CD8-positive, alpha-beta memory T cell (primary cell): ENCODE results near the gene USH1C. TPM values are rescaled to one million over a fixed set of nuclear protein-coding genes. Genes with fewer than 3 reads are reported as not detected.

Experiments
- CTCF ChIA-PET: fragments of 350-600 bp; sonication (Branson Sonifier 250); formaldehyde crosslinking; loops from one replicate; lab custom pipeline; 2021; ENCODE audit warnings: antibody characterized with exemption; lab: Charles Lee
- POLR2A ChIA-PET: fragments of 350-600 bp; sonication (Branson Sonifier 250); formaldehyde crosslinking; loops from one replicate; lab custom pipeline; 2021; ENCODE audit warnings: antibody characterized with exemption; lab: Charles Lee
- DNase-seq, 5 donors: peaks; one replicate each; pipeline versions ENCODE4 v3.0.0 to v3.0.0-alpha.2; 2020 to 2022; ENCODE audit warnings: mixed read lengths in 1 of 5
- H3K27ac ChIP-seq: one replicate; pipeline ENCODE4 v1.7.0; 2013; ENCODE audit warnings: low read depth, mild to moderate bottlenecking, low read length, moderate library complexity
- H3K27me3 ChIP-seq: 2 replicates; pipeline ENCODE4 v1.7.0; 2013; ENCODE audit warnings: low read length, mild to moderate bottlenecking; ENCODE audit not compliant: insufficient read depth, poor library complexity, severe bottlenecking
- H3K36me3 ChIP-seq: 2 replicates; pipeline ENCODE4 v1.7.0; 2013; ENCODE audit warnings: mild to moderate bottlenecking, low read length, moderate library complexity; ENCODE audit not compliant: insufficient read depth
- H3K4me1 ChIP-seq: 2 replicates; pipeline ENCODE4 v1.7.0; 2013; ENCODE audit warnings: mild to moderate bottlenecking, low read length, moderate library complexity; ENCODE audit not compliant: insufficient read depth
- H3K4me3 ChIP-seq: 2 replicates; pipeline ENCODE4 v1.7.0; 2013; ENCODE audit warnings: mild to moderate bottlenecking, low read length
- H3K9me3 ChIP-seq: 2 replicates; pipeline ENCODE4 v1.7.0; 2013; ENCODE audit warnings: mild to moderate bottlenecking, low read length
- H3K27ac Mint-ChIP-seq, 8 donors: one replicate each; pipeline ENCODE4 v1.8.0; 2020 to 2021; ENCODE audit warnings: mixed read lengths in 8 of 8, mild to moderate bottlenecking in 6 of 8, inconsistent platforms in 3 of 8, moderate library complexity in 3 of 8
- H3K27me3 Mint-ChIP-seq, 2 donors: one replicate each; pipeline ENCODE4 v1.8.0; 2020 to 2021; ENCODE audit warnings: mixed read lengths in 2 of 2, mild to moderate bottlenecking in 1 of 2, moderate library complexity in 1 of 2
- H3K36me3 Mint-ChIP-seq, 3 donors: one replicate each; pipeline ENCODE4 v1.8.0; 2020 to 2021; ENCODE audit warnings: mixed read lengths in 3 of 3, inconsistent platforms in 1 of 3, mild to moderate bottlenecking in 1 of 3
- H3K4me1 Mint-ChIP-seq, 3 donors: one replicate each; pipeline ENCODE4 v1.8.0; 2020 to 2021; ENCODE audit warnings: mixed read lengths in 3 of 3, inconsistent platforms in 1 of 3, mild to moderate bottlenecking in 1 of 3
- H3K4me3 Mint-ChIP-seq, 7 donors: one replicate each; pipeline ENCODE4 v1.8.0; 2020 to 2021; ENCODE audit warnings: mixed read lengths in 7 of 7, mild to moderate bottlenecking in 6 of 7, moderate library complexity in 4 of 7, inconsistent platforms in 2 of 7
- H3K9me3 Mint-ChIP-seq, 5 donors: one replicate each; pipeline ENCODE4 v1.8.0; 2020 to 2022; ENCODE audit warnings: mixed read lengths in 5 of 5, mild to moderate bottlenecking in 3 of 5, moderate library complexity in 2 of 5, inconsistent platforms in 1 of 5
- polyA plus RNA-seq: library from polyadenylated mRNA; unstranded; fragments of 300-500 nt; fragmentation: Illumina TruSeq; gene quantifications from one replicate; pipeline ENCODE4 v1.2.3, GENCODE V29; 2021
- total RNA-seq, 2 experiments: library from RNA; stranded (reverse); gene quantifications; one replicate each; pipeline ENCODE4 v1.2.3, GENCODE V29; 2021

Gene USH1C
- total and polyA plus RNA-seq, 3 experiments from 2014 or later: not detected

- no peak overlapping the region for H3K4me3 Mint-ChIP-seq
- Histone ChIP-seq H3K4me3 (no peak overlapping the region), H3K4me1 (no peaks in the 10 kb centered on the region), H3K27me3 (no peaks in the 10 kb centered on the region), H3K9me3 (no peaks in the 10 kb centered on the region), H3K36me3 (no peaks in the 10 kb centered on the region), H3K27ac (no peak overlapping the region)
- H3K27ac Mint-ChIP-seq: no peak overlapping the region
- H3K4me1 Mint-ChIP-seq: no peaks in the 10 kb centered on the region
- POLR2A ChIA-PET: no interaction called here
- H3K27me3 Mint-ChIP-seq: peaks cover 8 to 36% of the 10 kb centered on the region in 2 donors
- peaks cover 0 to 1% (median 0%) of the 10 kb centered on the region in 3 donors for H3K36me3 Mint-ChIP-seq
- CTCF ChIA-PET: interaction anchor here (1.2 kb wide), 1 partner anchor 15 kb away, joined by 3 read pairs; no protein-coding TSS in a partner anchor
- no peak for DNase-seq
- H3K9me3 Mint-ChIP-seq: peaks cover 0 to 6% (median 1%) of the 10 kb centered on the region in 5 donors
Observed at GRCh38 chr11:17488563-17488962, 55.7 kb downstream of the USH1C start.

- no peaks in the 10 kb centered on the region for H3K9me3 ChIP-seq
- H3K4me1 ChIP-seq: no peaks in the 10 kb centered on the region
- H3K36me3 ChIP-seq: no peaks in the 10 kb centered on the region
- no peak overlapping the region for H3K27ac Mint-ChIP-seq
- peaks cover 8 to 38% of the 10 kb centered on the region in 2 donors for H3K27me3 Mint-ChIP-seq
- no peaks in the 10 kb centered on the region for H3K4me1 Mint-ChIP-seq
- no peak overlapping the region for H3K4me3 ChIP-seq
- H3K27me3 ChIP-seq: no peaks in the 10 kb centered on the region
- DNase-seq: no peak
- peaks cover 0 to 7% (median 2%) of the 10 kb centered on the region in 5 donors for H3K9me3 Mint-ChIP-seq
- ChIA-PET POLR2A (no interaction called here), CTCF (no interaction called here)
- H3K27ac ChIP-seq: no peak overlapping the region
- H3K36me3 Mint-ChIP-seq: peaks cover 0 to 1% (median 0%) of the 10 kb centered on the region in 3 donors
- no peak overlapping the region for H3K4me3 Mint-ChIP-seq
Observed at GRCh38 chr11:17486646-17487045, 57.6 kb downstream of the USH1C start.

- Histone ChIP-seq H3K27me3 (no peaks in the 10 kb centered on the region), H3K4me3 (no peak overlapping the region), H3K4me1 (no peaks in the 10 kb centered on the region), H3K9me3 (no peaks in the 10 kb centered on the region), H3K27ac (no peak overlapping the region), H3K36me3 (no peaks in the 10 kb centered on the region)
- no peak overlapping the region for H3K27ac Mint-ChIP-seq
- H3K9me3 Mint-ChIP-seq: peaks cover 0 to 7% (median 2%) of the 10 kb centered on the region in 5 donors
- H3K4me1 Mint-ChIP-seq: no peaks in the 10 kb centered on the region
- DNase-seq: no peak
- ChIA-PET POLR2A (no interaction called here), CTCF (no interaction called here)
- no peak overlapping the region for H3K4me3 Mint-ChIP-seq
- peaks cover 14 to 30% of the 10 kb centered on the region in 2 donors for H3K27me3 Mint-ChIP-seq
- peaks cover 0 to 1% (median 0%) of the 10 kb centered on the region in 3 donors for H3K36me3 Mint-ChIP-seq
Observed at GRCh38 chr11:17483505-17483904, 60.7 kb downstream of the USH1C start.

DNA sequence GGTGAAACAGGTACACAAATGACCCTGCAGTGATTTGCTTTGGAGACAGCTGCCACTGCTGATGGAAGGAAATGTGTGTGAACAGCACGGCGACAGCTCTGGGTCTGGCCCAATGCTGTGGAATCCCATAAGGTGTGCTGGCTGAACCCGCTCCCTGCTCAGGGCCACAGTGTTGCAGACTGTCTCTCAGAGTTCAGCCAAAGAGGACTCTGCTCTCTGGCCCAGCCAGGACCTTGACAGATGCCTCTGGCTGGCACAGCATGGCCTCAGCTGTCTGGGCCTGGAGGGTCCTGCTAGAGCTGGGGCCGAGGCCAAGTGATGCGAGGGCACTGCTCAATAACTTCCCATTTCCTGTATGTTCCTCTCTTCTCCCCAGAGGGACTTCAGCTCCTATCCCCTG lies 62.3 kb downstream of the USH1C start:
- no peak overlapping the region for H3K4me3 Mint-ChIP-seq
- Histone ChIP-seq H3K27me3 (no peaks in the 10 kb centered on the region), H3K4me3 (no peak overlapping the region), H3K27ac (no peak overlapping the region), H3K4me1 (no peaks in the 10 kb centered on the region), H3K36me3 (no peaks in the 10 kb centered on the region), H3K9me3 (no peaks in the 10 kb centered on the region)
- peaks cover 0 to 7% (median 2%) of the 10 kb centered on the region in 5 donors for H3K9me3 Mint-ChIP-seq
- no peak overlapping the region for H3K27ac Mint-ChIP-seq
- peaks cover 12 to 41% of the 10 kb centered on the region in 2 donors for H3K27me3 Mint-ChIP-seq
- peaks cover 0 to 3% (median 0%) of the 10 kb centered on the region in 3 donors for H3K4me1 Mint-ChIP-seq
- no peaks in the 10 kb centered on the region for H3K36me3 Mint-ChIP-seq
- DNase-seq: no peak
- ChIA-PET CTCF (no interaction called here), POLR2A (no interaction called here)

DNA sequence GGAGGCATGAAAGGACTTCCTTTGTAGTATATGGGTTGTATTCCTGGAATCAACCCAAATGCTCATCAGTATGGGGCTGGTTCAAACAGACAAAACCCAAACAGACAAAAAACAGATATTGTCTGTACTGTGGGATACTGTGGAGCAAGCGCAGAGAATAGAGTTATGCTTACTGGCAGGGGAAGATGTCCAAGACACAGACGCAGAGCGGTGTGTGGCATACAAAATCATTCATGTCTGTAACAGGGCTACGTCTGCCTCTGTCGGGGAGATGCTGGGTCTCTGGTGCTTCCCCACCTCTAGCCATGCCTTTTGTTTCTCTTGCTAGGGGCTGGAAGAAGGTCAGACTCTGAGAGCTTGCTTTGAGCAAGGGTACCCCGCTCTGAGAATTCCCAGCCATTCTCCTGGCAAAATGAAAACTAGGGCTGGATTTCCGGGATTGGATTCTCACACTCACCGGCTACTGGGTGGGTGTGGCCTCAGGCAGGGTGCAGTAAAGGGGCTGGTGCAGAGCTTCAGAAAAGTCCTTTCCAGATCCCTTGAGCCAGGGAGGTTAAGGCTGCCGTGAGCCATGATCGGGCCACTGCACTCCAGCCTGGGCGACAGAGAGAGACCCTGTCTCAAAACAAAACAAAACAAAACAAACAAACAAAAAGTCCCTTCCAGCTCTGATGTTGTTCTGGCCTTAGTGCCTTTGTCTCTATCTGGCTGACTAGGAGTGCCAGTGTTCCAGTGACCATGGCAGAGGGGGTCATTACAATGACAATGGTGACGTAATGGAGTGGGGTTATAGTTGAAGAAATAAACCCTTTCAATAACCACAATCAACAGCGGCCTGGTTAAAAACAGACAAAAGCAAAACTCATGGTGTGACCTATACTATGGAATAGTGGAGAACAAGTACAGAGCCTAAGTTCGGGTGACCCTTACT lies 64.7 kb downstream of the USH1C start:
- POLR2A ChIA-PET: no interaction called here
- no peaks in the 10 kb centered on the region for H3K4me1 ChIP-seq

GRCh38 chr11:17478070-17478469 lies 66.1 kb downstream of the USH1C start:
- Mint-ChIP-seq H3K4me3 (no peak overlapping the region), H3K9me3 (no peaks in the 10 kb centered on the region), H3K27ac (no peak overlapping the region), H3K27me3 (peaks cover 19 to 65% of the 10 kb centered on the region in 2 donors), H3K36me3 (no peaks in the 10 kb centered on the region), H3K4me1 (peaks cover 0 to 8% (median 2%) of the 10 kb centered on the region in 3 donors)
- DNase-seq: no peak
- no peaks in the 10 kb centered on the region for H3K36me3 ChIP-seq
- H3K4me3 ChIP-seq: no peak overlapping the region
- no peaks in the 10 kb centered on the region for H3K9me3 ChIP-seq
- peaks cover 8% of the 10 kb centered on the region for H3K27me3 ChIP-seq
- POLR2A ChIA-PET: no interaction called here
- H3K27ac ChIP-seq: no peak overlapping the region
- H3K4me1 ChIP-seq: no peaks in the 10 kb centered on the region
- CTCF ChIA-PET: no interaction called here

More for the DNA sequence above, 64.7 kb downstream of the USH1C start:
- Histone ChIP-seq H3K9me3 (no peaks in the 10 kb centered on the region), H3K36me3 (no peaks in the 10 kb centered on the region), H3K27ac (no peak overlapping the region), H3K27me3 (peaks cover 3% of the 10 kb centered on the region), H3K4me3 (no peak overlapping the region)
- Mint-ChIP-seq H3K27ac (peak overlapping the region in 1 of 8 donors; percentile 37), H3K4me3 (no peak overlapping the region), H3K9me3 (peaks cover 0 to 7% (median 2%) of the 10 kb centered on the region in 5 donors), H3K36me3 (no peaks in the 10 kb centered on the region), H3K27me3 (peaks cover 13 to 55% of the 10 kb centered on the region in 2 donors), H3K4me1 (peaks cover 0 to 8% (median 2%) of the 10 kb centered on the region in 3 donors)
- no peak for DNase-seq
- CTCF ChIA-PET: no interaction called here

DNA sequence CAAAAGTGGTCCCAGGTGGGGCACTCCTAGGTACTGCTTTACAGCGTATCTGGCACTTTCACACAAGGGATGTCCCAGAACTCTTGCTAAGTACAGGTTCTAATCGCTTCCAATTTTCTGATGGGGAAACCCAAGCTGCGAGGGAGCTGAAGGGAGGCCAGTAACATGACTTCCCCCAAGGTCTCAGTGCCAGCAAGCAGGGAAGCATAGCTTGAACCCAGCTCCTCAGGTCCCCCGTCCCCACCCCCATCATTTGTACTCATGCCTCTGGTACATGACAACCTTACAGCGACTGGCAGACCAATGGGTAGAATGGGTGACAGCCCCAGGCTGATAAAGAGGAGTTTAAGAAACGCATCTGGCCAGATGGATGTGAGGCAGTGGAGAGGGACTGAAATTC lies 66.9 kb downstream of the USH1C start:
- no peak for DNase-seq
- no peak overlapping the region for H3K4me3 ChIP-seq
- Mint-ChIP-seq H3K27me3 (peaks cover 19 to 71% of the 10 kb centered on the region in 2 donors), H3K4me1 (peaks cover 0 to 8% (median 2%) of the 10 kb centered on the region in 3 donors), H3K27ac (no peak overlapping the region), H3K4me3 (no peak overlapping the region), H3K9me3 (no peaks in the 10 kb centered on the region), H3K36me3 (no peaks in the 10 kb centered on the region)
- no peaks in the 10 kb centered on the region for H3K4me1 ChIP-seq
- no peaks in the 10 kb centered on the region for H3K36me3 ChIP-seq
- no peak overlapping the region for H3K27ac ChIP-seq
- H3K9me3 ChIP-seq: no peaks in the 10 kb centered on the region
- ChIA-PET CTCF (no interaction called here), POLR2A (no interaction called here)
- H3K27me3 ChIP-seq: peaks cover 8% of the 10 kb centered on the region

GRCh38 chr11:17477084-17477333 lies 67.2 kb downstream of the USH1C start:
- Histone ChIP-seq H3K4me3 (no peak overlapping the region), H3K36me3 (no peaks in the 10 kb centered on the region), H3K27me3 (peaks cover 8% of the 10 kb centered on the region), H3K9me3 (no peaks in the 10 kb centered on the region), H3K27ac (no peak overlapping the region), H3K4me1 (no peaks in the 10 kb centered on the region)
- DNase-seq: no peak
- H3K9me3 Mint-ChIP-seq: no peaks in the 10 kb centered on the region
- ChIA-PET POLR2A (no interaction called here), CTCF (no interaction called here)
- H3K4me1 Mint-ChIP-seq: peaks cover 0 to 8% (median 2%) of the 10 kb centered on the region in 3 donors
- no peaks in the 10 kb centered on the region for H3K36me3 Mint-ChIP-seq
- H3K27me3 Mint-ChIP-seq: peaks cover 19 to 71% of the 10 kb centered on the region in 2 donors
- no peak overlapping the region for H3K27ac Mint-ChIP-seq
- no peak overlapping the region for H3K4me3 Mint-ChIP-seq
